SIG-M5 treated with dmso at 0.1 percent for 504 hours (cell line): ENCODE results near the gene SEL1L3.

Experiments used
- DNase-seq: peaks from one replicate; lab custom pipeline; 2025; ENCODE audit not compliant: unreplicated experiment; lab: John Stamatoyannopoulos, UW

Gene SEL1L3

DNA sequence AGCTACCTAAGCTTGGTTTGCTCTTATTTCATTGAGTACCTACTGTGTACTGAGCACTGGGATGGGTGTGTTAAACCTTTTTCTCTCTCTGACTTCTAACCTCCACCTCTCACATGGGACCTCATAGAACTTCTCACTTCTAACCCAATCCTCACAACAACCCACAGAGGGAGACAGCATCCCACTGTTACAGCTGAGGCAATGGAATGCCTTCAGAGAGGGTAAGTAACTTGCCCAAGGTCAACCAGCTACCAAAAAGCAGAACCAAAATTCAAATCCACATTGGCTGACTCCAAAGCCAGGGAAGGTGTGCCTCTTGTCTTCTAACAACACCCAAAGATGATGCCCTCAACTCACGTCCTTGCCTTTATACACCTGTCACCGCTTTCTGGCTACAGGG, 5.4 kb downstream of the SEL1L3 start:
- DNase-seq, result peak; percentile 11

GRCh38 chr4:25856756-25857155, 6.0 kb downstream of the SEL1L3 start:
- DNase-seq, result peak; percentile 22

GRCh38 chr4:25852103-25852502, 10.7 kb downstream of the SEL1L3 start:
- DNase-seq, result no peak

- no peak for DNase-seq
These were observed 15.5 kb downstream of the SEL1L3 start for GRCh38 chr4:25847329-25847728.

GRCh38 chr4:25845841-25846653, 16.7 kb downstream of the SEL1L3 start:
- DNase-seq, result no peak

GRCh38 chr4:25844961-25845712, 17.7 kb downstream of the SEL1L3 start:
- DNase-seq, result peak; percentile 46

DNA sequence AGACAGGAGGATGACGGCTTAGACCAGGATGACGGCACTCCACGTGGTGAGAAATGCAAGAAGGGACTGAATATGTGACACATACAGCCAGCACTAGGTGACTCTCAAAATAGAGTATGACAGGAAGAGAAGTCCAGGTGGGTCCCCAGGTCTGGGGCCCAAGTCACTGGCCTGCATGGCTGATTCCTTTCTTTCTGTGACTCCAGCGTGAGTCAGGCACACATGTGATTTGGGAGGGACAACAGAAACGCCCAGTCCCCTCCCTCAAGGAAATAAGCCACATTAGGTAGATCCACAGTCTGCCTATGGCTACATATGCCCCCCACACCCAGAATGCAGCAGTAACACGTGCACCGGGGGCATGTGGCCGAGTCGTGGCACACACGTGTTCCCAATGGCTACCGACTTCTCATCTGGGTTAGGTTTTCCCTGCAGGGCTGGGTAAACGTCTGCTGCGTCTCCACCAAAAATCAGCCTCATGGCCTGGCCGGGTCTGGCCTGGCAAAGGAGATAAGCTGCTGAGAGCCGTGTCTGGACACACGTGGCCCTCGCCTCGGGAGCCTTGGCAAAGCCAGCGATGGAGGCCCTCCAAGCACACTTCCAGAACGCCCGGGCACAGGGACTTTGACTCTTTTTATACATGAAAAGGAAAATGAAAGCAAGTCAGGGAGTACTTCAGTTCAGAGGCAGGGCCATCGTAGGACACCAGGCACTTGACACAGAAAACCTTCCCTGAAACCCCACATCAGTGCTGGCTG, 19.3 kb downstream of the SEL1L3 start:
- DNase-seq, result no peak

GRCh38 chr4:25842229-25842845, 20.5 kb downstream of the SEL1L3 start:
- DNase-seq, result no peak

DNA sequence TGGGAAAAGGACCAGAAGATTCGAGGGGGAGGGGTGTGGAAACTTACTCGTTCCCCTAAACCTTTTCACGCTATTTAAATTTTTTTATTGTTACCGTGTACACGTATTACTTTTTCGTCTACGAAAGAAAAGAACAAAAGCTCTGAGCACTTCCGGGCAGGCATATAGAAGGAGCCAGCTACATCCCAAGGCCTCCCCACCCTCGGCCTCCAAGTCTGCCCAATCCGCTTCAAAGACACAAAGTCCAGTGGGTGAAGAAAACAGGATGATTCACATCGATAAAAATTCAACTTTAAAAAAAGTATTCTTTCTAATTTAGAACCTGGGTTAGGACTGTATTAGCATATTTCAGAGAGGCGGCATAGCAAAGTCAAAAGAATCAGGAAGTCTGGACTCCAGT, 23.1 kb downstream of the SEL1L3 start:
- no peak for DNase-seq

- DNase-seq, result no peak
These were observed 23.6 kb downstream of the SEL1L3 start for GRCh38 chr4:25839233-25839632.

DNA sequence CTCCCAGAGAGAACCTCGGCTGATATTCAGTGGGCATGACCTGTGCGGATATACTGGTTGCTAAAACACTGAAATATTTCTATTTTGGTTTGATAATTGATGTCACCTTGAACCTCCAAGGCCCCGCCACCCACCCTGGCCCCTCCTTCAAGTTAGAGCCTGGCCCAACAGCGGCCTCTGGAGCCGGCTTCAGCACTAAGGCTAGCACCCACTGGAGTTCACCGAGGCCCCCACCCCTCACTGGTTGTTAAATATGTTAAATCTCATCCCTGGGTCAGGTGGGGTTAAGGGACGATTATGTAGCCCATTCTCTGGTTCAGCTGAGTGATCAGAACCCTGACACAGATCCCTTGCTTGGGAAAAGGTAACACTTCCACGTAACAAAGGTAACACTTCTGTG, 24.3 kb downstream of the SEL1L3 start:
- DNase-seq, result no peak

GRCh38 chr4:25837107-25837506, 25.7 kb downstream of the SEL1L3 start:
- DNase-seq, result no peak

DNA sequence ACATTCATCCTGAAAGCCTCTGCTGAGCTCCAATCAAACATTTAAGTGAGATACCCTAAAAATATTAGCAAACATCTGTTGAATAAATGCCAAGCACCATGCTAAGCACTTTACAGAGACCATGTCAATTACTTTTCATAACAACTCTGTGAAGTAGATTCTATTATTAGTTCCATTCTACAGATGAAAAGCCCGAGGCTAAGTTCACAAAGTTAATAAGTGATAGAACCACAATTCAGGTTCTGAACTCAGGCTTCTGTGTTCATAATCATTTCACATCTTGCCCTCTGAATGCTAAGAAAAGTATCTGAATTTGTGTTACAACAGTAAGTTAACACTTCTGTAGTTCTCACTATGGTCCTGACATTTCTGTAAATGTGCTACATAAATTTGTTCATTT, 27.4 kb downstream of the SEL1L3 start:
- no peak for DNase-seq

DNA sequence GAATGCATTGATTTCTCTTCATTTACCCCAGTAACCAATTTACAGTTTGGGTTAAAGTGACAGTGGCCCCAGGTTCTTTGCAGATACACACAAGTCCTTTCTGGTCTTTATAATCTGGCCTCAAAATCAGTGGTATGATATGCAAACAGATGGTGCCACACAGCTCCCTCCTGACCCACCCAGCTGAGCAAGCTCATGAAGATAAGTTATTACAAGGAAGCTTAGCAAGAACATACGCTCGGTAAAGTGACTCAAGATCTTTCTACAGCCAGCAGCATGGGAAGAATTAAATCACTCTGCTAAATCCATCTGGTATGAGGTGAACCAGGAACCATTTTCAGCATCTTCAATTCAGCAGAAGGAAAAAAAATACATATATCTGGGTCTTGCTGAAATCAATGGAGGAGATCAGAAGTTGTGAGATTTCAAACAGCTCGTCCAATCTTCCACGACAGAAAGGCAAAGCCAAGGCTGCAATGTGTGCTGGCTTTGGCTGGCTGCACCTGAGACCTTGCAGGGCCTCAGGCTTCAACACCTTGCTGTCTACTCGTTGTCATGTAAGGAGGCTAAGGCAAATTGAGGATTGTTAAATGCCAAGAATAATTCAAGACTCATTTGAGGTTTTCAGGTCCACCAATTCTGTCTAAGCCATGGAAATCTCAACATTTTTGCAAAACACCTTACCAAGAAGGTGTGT, 28.2 kb downstream of the SEL1L3 start:
- DNase-seq, result no peak

DNA sequence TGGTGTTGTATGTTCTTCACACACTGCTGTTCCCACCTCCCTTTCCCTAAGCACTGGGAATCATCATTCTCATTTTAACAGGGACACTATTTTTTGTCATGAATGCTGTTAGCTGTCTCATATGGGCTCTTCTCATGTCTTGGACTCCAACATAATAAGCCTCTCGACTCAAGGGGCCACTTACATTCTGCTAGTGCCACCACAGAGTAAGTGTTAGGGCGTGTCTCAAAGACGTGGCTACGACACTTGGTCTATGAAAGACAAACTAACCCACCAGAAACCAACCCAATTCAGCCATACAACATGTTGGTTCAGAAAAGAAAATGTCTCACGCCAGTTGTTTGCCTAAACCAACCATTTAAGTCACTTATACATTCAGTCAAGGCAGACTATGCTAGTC, 32.2 kb downstream of the SEL1L3 start:
- DNase-seq, result no peak

- DNase-seq, result no peak
These were observed 34.9 kb downstream of the SEL1L3 start for GRCh38 chr4:25827897-25828296.

DNA sequence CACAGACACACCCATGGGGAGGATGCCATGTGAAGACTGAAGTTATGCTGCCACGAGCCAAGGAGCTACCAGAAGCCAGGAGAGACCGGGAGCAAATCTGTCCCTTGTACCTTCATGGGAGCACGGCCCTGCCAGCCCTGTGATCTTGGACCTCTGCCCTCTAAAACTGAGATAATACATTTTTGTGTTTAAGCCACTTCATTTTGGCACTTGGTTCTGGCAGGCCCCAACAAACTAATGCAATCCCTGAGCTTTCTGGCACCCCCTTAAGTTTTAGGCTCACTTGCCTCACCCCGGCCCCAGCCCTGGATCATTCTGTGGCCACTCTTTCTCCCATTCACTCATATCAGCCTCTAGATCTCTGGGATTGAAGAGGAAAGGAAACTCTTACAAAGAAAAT, 35.4 kb downstream of the SEL1L3 start:
- no peak for DNase-seq

GRCh38 chr4:25826074-25826752, 36.6 kb downstream of the SEL1L3 start:
- DNase-seq, result no peak

- no peak for DNase-seq
These were observed 39.2 kb downstream of the SEL1L3 start for GRCh38 chr4:25823632-25824031.

DNA sequence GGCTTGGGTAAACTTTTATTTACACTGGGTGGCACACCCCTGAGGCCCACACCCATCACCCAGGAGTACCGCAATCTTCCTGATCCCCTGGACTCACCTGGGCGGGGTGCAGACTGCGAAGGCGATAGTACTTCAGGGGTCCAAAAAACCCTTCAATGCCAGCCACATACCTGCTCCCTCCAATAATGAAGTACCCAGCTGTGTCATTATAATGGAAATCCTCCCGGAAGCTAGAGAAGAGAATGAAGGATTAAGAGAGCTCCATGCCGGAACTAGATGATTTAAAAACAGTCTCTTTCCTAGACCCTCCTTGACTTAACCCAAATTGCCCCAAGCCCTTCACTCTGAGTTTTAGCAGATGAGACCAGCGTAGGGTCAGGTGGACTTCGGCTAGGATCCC, 40.9 kb downstream of the SEL1L3 start:
- DNase-seq, result no peak
